ENCODE data around the gene PNP.

The PNP gene

DNA sequence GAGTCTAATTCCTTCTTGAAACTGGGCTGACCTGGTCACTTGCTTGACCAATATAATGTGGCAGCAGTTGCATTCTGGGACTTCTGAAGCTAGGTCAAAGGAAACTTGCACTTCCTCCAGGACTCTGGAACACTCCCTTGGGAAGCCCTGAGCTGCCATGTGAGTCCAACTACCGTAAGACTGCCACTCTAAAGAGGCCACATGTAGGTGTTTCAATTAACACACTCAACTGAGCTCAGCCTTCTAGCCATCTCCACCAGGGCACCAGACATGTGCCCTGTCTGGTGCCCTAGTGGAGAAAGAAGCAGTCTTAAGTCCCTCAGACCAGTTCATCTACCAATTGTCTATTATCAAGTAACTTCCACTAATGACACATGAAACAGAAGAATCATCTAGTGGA lies 49.8 kb upstream of the PNP start:
- ChIA-PET CTCF (no interaction called here), POLR2A (no interaction called here)
- H3K36me3 ChIP-seq (ENCODE audit: control insufficient read depth in 2 of 2, insufficient read depth in 1 of 2, low read length in 2 of 2): no peaks in the 10 kb centered on the region
- H3K9me3 ChIP-seq (ENCODE audit: control insufficient read depth, insufficient read depth, low read depth, low read length): no peaks in the 10 kb centered on the region
- no peak overlapping the region for H3K4me3 ChIP-seq (ENCODE audit: low read depth, low read length)
- peaks cover 7% of the 10 kb centered on the region; the same call in 1 of the 2 replicates for H3K4me1 ChIP-seq (ENCODE audit: control insufficient read depth, insufficient read depth, low read length)
- no peak overlapping the region for H3K27ac ChIP-seq (ENCODE audit: extremely low read depth, low read depth, low read length)
- TF ChIP-seq ZNF121 (tag by site-specific recombination; IDR thresholded peaks at IDR 0.05) (no peak), ZNF133 (tag by site-specific recombination; IDR thresholded peaks at IDR 0.05) (peak; percentile 67; the same call in 1 of the 2 replicates), GFI1B (tag by site-specific recombination; IDR thresholded peaks at IDR 0.05) (no peak), ZNF610 (tag by site-specific recombination; IDR thresholded peaks at IDR 0.05; ENCODE audit: borderline replicate concordance) (no peak), ZNF585B (tag by site-specific recombination; IDR thresholded peaks at IDR 0.05) (no peak)
- TF ChIP-seq, protein P1, sequence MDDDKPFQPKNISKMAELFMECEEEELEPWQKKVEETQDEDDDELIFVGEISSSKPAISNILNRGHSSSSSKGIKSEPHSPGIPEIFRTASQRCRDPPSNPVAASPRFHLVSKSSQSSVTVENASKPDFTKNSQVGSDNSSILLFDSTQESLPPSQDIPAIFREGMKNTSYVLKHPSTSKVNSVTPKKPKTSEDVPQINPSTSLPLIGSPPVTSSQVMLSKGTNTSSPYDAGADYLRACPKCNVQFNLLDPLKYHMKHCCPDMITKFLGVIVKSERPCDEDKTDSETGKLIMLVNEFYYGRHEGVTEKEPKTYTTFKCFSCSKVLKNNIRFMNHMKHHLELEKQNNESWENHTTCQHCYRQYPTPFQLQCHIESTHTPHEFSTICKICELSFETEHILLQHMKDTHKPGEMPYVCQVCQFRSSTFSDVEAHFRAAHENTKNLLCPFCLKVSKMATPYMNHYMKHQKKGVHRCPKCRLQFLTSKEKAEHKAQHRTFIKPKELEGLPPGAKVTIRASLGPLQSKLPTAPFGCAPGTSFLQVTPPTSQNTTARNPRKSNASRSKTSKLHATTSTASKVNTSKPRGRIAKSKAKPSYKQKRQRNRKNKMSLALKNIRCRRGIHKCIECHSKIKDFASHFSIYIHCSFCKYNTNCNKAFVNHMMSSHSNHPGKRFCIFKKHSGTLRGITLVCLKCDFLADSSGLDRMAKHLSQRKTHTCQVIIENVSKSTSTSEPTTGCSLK (tag by site-specific recombination; IDR thresholded peaks at IDR 0.05): no peak

DNA sequence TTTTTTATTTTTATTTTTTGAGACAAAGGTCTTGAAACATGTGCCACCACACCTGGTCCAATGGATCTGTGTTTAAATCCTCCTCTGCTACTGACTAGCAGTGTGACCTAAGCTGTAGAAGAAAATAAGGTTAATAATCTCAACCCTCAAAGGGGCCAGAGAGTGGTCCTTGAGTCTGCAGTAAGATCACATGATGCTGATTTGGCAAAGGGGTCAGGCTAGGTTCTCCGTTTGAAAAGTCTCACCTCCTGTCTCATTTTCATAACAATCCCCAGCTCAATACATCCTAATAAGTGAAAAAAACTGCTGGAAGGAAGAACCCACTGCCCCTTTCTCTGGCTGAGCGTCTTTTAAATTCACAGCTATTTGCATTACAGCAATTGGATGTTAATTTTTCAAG lies 47.9 kb upstream of the PNP start:
- H3K4me1 ChIP-seq (ENCODE audit: control insufficient read depth, insufficient read depth, low read length): peaks cover 3% of the 10 kb centered on the region; the same call in 1 of the 2 replicates
- ChIA-PET POLR2A (interaction anchor here (0.9 kb wide), 1 partner anchor 33 kb away, joined by 3 read pairs; the partner anchor contains the start of genes APEX1 and OSGEP), CTCF (interaction anchor here (0.6 to 0.7 kb wide), 2 partner anchors 11 to 216 kb away, joined by 3 to 5 read pairs; no protein-coding TSS in a partner anchor)
- H3K4me3 ChIP-seq (ENCODE audit: low read depth, low read length): no peak overlapping the region
- TF ChIP-seq ZNF664 (tag by site-specific recombination; IDR thresholded peaks at IDR 0.05): no peak
- H3K9me3 ChIP-seq (ENCODE audit: control insufficient read depth, insufficient read depth, low read depth, low read length): no peaks in the 10 kb centered on the region
- H3K36me3 ChIP-seq (ENCODE audit: control insufficient read depth in 2 of 2, insufficient read depth in 1 of 2, low read length in 2 of 2): no peaks in the 10 kb centered on the region
- H3K27ac ChIP-seq (ENCODE audit: extremely low read depth, low read depth, low read length): no peak overlapping the region

DNA sequence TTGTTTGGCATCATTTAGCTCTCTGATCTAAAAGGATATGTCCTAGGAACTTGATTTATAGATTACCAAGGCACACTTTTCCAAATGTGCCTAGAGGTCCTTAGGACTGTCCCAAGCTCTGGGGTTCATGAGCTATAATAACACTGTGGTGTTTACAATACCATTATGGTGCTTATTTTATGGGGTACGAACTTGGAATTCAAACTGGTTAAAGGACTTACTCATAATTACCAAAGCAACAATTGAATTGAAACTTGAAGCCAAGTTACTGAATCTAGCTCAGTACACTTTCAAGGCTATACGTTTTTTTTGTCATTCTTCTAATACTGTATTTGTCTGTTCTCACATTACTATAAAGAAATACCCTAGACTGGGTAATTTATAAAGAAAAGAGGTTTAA lies 46.3 kb upstream of the PNP start:
- H3K9me3 ChIP-seq (ENCODE audit: control insufficient read depth, insufficient read depth, low read depth, low read length): no peaks in the 10 kb centered on the region
- no peak overlapping the region for H3K4me3 ChIP-seq (ENCODE audit: low read depth, low read length)
- no peak overlapping the region for H3K27ac ChIP-seq (ENCODE audit: extremely low read depth, low read depth, low read length)
- H3K4me1 ChIP-seq (ENCODE audit: control insufficient read depth, insufficient read depth, low read length): no peaks in the 10 kb centered on the region
- ChIA-PET POLR2A (interaction anchor here (1.3 kb wide), 1 partner anchor 10 kb away, joined by 3 read pairs; the partner anchor contains the start of gene TEP1), CTCF (interaction anchor here (0.5 to 1.5 kb wide), 2 partner anchors 73 to 185 kb away, joined by 3 to 4 read pairs; no protein-coding TSS in a partner anchor)
- H3K36me3 ChIP-seq (ENCODE audit: control insufficient read depth in 2 of 2, insufficient read depth in 1 of 2, low read length in 2 of 2): no peaks in the 10 kb centered on the region
- TF ChIP-seq ZNF747 (tag by site-specific recombination; IDR thresholded peaks at IDR 0.05) (no peak), ZNF335 (tag by site-specific recombination; conservative IDR thresholded peaks at IDR 0.05) (no peak), ZNF223 (tag by site-specific recombination; IDR thresholded peaks at IDR 0.05) (no peak), ZNF777 (tag by site-specific recombination; IDR thresholded peaks at IDR 0.05; ENCODE audit: borderline replicate concordance) (no peak), ZNF76 (tag by site-specific recombination; IDR thresholded peaks at IDR 0.05; ENCODE audit: borderline replicate concordance, low read depth) (no peak), SCRT1 (tag by site-specific recombination; IDR thresholded peaks at IDR 0.05; ENCODE audit: borderline replicate concordance) (peak; percentile 64; the same call in 1 of the 2 replicates), BCL11B (tag by site-specific recombination; IDR thresholded peaks at IDR 0.05; ENCODE audit: low read depth) (no peak), YY1 (tag by site-specific recombination; IDR thresholded peaks at IDR 0.05) (no peak), FEZF1 (tag by site-specific recombination; IDR thresholded peaks at IDR 0.05) (peak; percentile 55), GLIS1 (tag by site-specific recombination; IDR thresholded peaks at IDR 0.05) (no peak), ZNF248 (tag by site-specific recombination; IDR thresholded peaks at IDR 0.05) (no peak), ZNF530 (tag by site-specific recombination; IDR thresholded peaks at IDR 0.05; ENCODE audit: low read depth) (no peak), SCRT2 (tag by site-specific recombination; IDR thresholded peaks at IDR 0.05) (peak; percentile 42; the same call in 1 of the 2 replicates), ZFP37 (tag by site-specific recombination; IDR thresholded peaks at IDR 0.05) (no peak)
- TF ChIP-seq, protein P2, sequence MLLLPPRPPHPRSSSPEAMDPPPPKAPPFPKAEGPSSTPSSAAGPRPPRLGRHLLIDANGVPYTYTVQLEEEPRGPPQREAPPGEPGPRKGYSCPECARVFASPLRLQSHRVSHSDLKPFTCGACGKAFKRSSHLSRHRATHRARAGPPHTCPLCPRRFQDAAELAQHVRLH (tag by site-specific recombination; IDR thresholded peaks at IDR 0.05): no peak
- TF ChIP-seq, protein P3, sequence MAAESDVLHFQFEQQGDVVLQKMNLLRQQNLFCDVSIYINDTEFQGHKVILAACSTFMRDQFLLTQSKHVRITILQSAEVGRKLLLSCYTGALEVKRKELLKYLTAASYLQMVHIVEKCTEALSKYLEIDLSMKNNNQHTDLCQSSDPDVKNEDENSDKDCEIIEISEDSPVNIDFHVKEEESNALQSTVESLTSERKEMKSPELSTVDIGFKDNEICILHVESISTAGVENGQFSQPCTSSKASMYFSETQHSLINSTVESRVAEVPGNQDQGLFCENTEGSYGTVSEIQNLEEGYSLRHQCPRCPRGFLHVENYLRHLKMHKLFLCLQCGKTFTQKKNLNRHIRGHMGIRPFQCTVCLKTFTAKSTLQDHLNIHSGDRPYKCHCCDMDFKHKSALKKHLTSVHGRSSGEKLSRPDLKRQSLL (tag by site-specific recombination; IDR thresholded peaks at IDR 0.05): no peak
- TF ChIP-seq, protein P4, sequence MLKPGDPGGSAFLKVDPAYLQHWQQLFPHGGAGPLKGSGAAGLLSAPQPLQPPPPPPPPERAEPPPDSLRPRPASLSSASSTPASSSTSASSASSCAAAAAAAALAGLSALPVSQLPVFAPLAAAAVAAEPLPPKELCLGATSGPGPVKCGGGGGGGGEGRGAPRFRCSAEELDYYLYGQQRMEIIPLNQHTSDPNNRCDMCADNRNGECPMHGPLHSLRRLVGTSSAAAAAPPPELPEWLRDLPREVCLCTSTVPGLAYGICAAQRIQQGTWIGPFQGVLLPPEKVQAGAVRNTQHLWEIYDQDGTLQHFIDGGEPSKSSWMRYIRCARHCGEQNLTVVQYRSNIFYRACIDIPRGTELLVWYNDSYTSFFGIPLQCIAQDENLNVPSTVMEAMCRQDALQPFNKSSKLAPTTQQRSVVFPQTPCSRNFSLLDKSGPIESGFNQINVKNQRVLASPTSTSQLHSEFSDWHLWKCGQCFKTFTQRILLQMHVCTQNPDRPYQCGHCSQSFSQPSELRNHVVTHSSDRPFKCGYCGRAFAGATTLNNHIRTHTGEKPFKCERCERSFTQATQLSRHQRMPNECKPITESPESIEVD (tag by site-specific recombination; IDR thresholded peaks at IDR 0.05): peak; percentile 40; the same call in 1 of the 2 replicates
- TF ChIP-seq, protein P5, sequence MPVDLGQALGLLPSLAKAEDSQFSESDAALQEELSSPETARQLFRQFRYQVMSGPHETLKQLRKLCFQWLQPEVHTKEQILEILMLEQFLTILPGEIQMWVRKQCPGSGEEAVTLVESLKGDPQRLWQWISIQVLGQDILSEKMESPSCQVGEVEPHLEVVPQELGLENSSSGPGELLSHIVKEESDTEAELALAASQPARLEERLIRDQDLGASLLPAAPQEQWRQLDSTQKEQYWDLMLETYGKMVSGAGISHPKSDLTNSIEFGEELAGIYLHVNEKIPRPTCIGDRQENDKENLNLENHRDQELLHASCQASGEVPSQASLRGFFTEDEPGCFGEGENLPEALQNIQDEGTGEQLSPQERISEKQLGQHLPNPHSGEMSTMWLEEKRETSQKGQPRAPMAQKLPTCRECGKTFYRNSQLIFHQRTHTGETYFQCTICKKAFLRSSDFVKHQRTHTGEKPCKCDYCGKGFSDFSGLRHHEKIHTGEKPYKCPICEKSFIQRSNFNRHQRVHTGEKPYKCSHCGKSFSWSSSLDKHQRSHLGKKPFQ (tag by site-specific recombination; IDR thresholded peaks at IDR 0.05): no peak

All from HEK293 (cell line).